CD1c-positive myeloid dendritic cell (primary cell): ENCODE measurements around the gene INPP5A.
"Not testable (repeated sequence)": the region's sequence is repeated elsewhere in the genome, so short reads cannot be mapped to it uniquely, and the experiment has no call there.

Experiments used
- DNase-seq: peaks from one replicate; pipeline ENCODE4 v3.0.0-alpha.2; 2016; ENCODE audit errors: extremely low spot score

Gene INPP5A

DNA sequence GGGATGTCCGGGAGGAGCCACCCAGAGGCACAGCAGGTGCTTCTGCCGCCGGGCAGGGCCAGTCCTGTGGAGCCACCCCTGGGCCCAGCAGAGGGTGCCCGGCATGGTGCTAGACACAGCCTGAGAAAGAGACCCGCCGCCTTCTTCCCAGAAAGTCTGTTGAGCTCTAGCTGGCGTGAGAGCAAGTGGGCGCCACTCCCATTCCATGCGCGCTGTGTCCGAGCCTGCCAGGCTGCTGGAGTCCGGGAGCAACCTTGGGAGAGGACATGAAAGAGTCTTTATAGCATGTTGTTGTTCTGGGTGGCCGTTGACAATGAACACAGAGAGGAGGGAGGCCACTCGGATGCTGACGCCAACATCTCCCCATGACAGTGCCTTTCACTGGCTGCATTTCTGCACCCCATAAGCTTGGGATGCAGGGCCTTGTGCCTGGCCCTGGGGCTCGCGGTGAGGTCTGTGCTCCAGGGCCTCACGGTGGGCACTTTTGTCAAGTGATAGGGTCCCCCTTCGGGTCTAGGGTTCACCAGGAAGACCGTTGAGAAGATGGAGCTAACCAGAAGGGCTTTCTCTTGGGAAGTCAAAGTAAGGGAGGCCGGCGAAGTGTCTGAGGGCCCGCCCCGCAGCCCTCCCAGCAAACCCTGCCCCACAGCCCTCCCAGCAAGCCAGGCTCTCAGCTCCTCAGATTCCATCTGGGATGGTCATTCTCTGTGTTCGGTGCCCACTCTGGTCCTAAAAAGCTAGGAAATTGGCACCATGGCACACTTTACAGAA, 201.1 kb downstream of the INPP5A start:
- no peak for DNase-seq

DNA sequence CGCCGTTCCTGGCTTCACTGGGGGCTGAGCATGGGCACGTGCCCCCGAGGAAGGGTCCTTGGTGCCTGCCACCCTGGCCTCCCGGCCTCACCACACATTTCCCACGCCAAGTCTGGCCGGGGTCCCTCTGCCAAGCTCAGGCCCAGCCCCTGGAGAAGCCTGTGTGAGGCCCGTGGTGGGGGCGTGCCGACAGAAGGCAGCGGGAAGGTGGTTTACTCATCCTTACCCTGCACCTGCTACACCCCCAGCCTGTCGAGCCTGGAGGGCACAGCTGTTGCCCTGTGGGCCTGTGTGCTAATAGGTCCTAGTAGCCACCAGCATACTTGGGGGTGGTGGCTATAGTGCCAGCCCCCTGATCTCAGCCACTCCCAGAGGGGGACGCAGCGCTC, 201.6 kb downstream of the INPP5A start:
- DNase-seq: no peak

DNA sequence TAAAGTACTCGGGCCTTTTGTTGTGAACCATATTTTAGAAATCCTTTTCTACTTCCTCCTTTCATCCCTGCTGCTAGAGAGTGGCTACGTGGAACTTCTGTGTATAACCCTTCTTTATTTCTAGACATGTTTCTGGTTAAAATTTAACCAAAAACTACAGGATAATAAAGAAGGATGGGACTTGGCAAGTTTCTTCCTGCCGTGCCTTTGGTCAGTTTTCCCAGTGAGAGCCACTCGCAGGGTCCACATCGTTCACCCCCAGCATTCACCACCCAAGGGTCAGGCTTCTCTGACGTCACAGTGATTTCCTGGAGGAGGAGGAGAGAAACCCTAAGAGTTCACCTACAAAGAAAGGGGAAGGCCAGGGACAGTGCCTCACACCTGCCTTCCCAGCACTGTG, 203.0 kb downstream of the INPP5A start:
- no peak for DNase-seq

DNA sequence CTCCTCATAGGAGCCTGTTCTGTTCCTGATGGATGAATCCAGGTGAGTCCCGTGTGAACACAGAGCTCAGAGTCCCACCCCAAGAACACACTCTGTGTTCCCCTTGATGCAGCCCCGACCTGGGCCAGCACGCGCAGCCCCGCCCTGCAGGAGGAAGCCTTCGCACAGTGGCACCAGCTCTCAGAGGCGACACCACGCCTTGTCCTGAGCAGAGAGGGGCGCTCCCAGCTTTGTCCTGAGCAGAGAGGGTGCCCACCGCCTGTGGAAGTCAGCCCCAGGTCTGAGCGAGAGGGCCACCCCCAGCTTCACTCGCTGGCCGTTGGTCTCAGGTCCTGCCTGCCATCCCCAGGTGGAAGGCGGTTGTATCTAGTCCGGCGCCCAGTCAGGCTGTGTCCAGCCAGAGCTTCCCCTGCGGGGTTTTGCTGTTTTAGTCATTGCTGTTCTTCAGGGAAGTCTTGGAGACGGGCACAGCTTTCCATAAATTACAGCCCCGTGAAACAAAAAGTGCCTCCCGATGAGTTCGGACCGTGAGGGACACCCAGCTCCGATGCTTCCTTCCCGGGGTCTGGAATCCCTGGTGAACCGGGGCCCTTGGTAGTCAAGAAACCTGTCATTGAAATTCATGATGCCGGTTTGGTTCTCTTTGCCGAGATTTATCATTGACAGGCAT, 204.7 kb downstream of the INPP5A start:
- no peak for DNase-seq

DNA sequence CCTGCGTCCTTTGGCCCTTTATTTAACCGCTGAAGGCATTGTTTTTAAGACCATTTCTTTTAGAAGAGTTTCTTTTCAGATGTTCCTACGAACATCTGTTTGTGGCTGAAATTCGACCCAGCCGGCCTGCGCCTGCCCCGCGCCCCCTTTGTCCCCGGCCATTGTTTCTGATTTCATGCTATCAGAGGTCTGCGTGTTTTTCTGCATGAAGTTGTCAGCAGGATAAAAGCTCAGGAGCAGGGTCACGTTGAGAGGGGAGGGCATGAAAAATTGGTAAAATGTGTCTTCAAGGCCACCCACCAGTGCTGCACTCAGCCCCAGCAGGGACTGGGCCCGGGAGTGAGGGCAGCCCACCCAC, 205.2 kb downstream of the INPP5A start:
- DNase-seq: no peak

DNA sequence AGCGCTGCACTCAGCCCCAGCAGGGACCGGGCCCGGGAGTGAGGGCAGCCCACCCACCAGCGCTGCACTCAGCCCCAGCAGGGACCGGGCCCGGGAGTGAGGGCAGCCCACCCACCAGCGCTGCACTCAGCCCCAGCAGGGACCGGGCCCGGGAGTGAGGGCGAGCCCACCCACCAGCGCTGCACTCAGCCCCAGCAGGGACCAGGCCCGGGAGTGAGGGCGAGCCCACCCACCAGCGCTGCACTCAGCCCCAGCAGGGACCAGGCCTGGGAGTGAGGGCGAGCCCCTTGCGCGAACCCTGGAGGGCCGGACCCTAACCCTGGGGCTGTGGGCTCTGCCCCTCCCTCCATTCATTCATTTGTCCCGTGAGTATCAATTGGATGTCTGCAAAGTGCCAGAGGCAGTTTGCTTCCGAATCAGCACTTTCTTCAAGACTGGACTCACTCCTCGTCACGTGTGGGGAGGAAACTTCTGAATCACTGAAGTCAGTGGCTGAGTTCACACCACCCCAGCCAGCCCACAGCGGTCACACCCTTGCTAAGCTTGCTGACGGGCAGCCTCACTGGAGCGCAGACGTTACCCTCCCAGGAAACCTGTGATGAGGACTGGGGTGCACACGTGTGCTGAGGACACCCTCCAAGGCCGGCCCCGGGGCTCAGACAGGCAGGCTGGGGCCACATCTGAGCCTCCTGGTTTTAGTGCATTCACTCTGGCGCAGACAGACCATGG, 205.8 kb downstream of the INPP5A start:
- not testable (repeated sequence) for DNase-seq

DNA sequence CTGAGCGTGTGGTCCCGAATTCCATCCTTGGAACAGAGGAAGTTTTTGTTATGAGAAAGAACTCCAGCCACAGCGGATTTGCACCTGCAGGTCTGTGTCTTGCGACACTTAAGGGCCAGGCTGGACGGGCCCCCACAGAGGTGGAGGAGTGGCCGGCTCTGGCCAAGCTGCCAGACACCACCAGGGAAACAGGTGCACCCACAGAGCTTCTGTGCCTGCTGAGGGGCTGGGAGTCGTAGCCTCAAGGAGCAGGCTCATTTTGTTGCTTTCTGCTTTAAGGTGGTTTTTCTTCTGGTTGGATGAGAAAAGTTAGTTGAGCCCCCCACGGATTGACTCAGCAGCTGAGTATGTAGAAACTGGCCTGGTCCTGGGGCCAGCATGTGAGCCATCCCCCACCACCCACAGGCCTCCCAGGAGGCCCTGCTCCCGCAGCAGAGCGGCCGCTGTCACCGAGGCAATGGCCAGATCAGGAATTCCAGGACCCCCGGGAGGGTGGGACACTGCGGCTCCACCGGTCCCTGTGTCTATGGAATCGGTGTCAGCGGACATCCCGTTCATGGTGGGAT, 206.4 kb downstream of the INPP5A start:
- DNase-seq: no peak

DNA sequence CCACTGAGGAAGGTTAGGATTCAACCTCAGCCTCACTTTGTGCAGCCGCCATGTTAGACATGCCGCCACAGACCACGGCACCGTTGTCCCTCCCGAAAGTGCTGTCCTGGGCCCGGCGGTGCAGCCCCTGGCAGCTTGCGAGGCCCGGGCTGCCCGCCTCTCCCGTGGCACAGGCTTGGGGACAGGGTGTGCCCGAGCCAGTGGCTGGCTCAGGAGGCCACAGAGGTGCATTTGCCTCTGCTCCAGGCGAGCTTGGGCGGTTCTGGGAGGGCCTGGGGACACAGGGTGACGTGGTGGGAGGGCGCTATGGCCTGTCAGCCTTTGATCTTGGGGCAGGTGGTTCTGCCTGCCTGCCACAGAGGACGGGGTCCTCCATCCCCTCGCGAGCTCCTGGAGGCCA, 207.3 kb downstream of the INPP5A start:
- no peak for DNase-seq

DNA sequence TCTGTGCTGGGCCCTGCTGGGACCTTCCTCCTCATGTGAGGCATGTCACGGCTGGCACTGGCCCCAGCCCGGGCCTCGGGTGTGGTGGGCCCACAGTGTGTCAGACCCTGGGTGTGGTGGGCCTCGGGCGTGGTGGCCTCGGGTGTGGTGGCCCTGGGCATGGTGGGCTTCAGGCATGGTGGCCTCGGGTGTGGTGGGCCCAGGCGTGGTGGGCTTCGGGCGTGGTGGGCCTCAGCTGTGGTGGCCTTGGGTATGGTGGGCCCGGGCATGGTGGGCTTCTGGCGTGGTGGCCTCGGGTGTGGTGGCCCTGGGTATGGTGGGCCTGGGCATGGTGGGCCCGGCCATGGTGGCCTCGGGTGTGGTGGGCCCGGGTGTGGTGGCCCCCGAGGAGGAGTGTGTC, 207.9 kb downstream of the INPP5A start:
- no peak for DNase-seq

DNA sequence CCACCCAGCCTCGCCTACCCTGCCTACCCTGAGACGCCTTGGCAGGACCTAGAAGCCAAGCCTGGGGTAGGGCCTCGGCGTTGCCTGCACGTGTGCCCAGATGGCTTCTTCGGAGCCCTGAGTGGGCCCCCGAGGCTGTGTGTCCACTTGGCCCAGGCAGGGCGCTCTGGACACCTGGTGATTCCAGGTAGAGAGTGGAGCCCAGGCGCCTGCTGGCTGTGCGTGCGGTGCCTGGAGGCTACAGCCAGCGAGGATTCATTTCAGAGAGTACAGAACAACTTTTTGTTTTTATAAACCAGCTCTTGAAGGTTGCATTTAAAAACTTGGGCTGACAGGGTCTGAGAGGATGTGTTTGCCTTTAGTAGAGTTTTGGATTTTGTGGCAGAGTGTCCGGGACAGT, 208.4 kb downstream of the INPP5A start:
- DNase-seq: no peak

DNA sequence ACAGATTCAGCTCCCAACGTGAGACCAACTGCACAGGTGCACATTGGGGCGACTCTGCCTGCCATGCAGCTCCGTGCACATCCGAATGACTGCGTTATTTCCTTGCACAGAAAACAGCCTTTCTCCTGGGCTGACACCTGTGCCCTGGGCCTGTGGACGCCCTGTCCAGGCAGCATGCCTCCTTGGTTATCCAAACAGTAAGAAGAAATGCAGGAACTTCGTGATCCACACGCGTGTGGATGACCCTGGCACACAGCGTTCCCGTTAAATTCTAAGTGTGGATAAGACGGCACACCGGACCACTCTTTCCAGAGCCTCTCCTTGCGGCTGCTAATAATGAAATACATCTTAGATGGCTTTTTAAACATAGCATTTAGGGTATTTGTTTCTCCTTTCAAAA, 208.8 kb downstream of the INPP5A start:
- DNase-seq: no peak

DNA sequence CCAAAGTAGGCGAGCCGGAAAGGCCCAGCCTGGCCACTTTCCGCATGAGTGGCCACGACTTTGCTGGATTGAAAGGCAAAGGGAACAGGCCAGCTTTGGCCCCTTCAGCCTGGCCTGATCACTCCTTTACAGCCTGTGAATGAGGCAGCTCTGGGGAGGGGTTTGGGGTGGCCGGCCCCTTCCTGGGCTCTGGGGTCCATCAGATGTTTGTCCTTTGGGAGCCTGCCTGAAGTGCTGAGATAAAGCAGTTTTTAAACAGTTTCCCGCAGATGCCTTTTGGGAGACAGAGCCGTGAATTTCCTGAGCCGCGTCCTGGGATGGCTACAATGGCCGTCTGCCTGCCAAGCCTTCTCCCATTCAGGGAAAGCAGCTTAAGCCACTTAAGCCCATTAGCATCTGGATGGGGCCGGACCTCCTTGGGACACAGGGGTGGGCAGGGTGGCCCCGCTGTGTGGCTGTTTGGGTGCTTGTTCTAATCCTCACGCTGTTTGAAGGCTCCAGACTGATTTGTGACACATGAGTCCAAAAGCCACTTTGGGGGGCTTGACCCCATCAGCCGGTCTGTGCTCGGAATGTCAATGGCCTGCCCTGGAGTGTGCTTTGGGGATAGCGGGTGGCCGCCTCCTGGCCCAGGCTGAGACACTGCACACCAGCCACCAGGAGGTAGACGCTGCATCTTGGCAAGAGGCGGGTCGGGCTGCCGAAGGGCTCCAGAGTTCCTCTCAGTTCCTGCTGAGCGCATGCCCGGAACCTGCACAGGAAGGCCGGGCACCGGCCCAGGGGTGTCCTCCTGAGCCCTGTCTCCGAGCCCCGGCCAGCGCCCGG, 209.4 kb downstream of the INPP5A start:
- no peak for DNase-seq

DNA sequence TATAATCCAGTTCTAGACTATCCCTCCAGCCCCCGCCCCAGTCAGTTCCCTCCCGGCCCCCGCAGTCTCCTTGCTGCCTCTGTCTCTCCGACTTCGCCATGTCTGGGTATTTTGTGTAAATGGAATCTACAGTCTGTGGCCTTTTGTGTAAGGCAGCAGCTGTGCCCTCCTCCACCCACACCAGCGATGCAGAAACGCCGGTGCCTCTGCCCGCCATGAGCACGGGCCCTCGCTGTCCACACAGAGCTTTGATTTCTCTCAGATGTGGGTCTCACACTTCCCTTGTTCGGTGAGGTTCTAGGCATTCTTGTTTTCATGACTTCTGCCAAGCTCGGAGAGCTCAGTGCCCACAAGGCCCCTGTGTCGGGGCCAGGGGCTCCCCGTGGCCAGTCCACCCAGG, 210.5 kb downstream of the INPP5A start:
- no peak for DNase-seq

DNA sequence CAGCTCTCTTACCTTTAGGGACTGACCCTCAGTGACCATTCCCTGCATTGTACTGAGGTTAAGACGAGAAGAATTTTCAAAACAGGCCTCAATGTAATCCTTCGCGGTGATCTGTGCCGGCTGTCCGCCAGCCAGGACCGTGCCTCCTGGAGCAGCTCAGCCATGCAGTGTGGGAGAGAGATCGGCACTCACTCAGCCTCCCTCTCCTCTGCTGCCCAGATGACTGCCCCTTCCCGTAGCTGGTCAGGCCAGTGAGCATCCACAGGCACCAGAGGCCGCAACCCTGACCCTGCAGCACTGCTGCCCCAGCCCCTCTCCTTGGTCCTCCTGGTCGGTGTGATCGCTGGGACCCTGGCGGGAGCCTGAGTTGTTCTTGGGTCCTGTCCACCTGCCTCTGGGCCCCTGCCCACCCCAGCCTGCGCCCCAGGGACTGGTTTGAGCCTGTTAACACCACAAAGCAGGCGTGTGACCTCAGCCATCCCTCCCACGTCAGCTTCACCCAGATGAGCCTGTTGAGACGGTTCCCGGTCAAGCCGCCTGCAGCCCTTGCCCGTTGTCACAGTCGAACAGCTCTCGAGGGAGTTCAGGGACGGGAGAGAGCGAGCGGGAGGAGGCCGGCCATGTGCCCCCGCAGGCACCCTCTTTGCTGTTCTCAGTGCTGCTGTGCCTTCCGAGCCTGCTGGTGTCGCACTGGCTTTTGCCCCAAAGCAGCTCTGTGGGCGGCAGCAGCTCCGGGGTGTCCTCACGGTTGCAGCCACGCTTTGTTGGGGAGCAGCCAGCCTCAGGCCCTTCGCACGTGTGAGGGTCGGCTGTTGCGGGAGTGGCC, 211.2 kb downstream of the INPP5A start:
- no peak for DNase-seq

DNA sequence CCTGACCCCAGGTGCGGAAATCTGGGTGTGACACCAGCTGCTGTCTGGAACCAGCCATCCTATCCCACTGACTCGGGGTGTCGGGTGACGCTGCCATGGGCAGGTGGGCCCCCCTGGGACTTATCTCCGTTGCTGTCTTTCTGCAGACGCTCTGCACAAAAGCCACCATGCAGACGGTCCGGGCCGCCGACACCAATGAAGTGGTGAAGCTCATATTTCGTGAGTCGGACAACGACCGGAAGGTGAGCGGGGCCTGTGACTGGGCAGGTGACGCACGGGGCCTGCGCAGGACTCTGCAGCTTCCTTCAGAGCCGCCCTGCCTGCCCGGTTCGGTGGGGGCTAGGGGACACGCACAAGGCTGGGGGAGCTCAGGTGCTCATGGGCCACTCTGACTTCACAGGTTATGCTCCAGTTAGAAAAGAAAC, 211.8 kb downstream of the INPP5A start:
- DNase-seq: no peak

DNA sequence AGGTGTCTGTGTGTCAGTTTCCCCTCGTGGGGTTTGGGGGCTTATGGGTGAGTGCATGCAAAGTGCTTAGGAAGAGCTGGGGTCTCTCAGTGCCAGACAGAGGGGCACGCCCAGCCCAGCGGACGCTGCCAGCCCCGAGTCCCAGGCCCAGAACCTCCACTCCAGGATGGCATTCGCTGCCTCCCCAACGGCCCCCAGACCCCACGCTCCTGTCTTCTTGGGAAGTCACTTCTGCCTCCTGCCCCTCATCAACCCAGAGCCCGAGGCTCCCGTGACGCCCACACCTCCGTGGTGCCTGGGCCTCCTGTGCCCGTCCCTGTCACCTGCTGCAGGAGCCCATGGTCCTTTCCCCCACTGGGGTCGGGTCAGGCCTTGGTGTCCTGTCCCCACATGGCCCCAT, 213.3 kb downstream of the INPP5A start:
- no peak for DNase-seq

DNA sequence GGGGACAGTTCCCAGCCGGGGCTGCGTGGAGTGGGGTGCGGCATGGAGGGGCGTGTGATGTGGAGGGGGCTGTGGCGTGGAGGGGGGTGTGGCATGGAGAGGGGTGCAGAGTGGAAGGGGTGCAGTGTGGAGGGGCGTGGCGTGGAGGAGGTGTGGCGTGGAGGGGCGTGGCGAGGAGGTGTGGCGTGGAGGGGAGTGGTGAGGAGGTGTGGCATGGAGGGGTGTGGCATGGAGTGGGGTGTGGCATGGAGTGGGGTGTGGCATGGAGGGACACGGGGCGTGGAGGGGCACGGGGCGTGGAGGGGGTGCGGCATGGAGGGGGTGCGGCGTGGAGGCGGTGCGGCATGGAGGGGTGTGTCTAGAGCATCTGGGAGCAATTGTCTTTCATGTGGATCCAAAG, 214.8 kb downstream of the INPP5A start:
- no peak for DNase-seq

DNA sequence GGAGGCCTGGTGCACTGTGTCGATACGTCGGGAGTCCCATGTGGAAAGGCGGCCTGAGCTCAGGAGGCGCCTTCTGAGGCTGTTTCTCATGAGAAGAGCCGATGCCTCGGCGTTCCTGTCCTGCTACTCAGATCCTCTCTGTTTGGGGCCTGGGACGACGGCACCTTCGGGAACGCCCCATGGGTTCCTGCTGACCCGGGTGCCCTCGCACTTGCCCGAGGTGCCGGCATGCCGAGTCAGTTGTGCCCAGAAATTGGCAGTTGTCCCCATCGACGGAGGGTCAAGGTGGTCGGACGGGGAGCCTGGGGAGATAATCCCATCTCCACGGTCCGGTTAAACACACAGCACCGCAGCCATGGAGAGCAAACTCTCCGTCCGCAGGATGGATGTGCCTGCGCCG, 215.4 kb downstream of the INPP5A start:
- DNase-seq: no peak

DNA sequence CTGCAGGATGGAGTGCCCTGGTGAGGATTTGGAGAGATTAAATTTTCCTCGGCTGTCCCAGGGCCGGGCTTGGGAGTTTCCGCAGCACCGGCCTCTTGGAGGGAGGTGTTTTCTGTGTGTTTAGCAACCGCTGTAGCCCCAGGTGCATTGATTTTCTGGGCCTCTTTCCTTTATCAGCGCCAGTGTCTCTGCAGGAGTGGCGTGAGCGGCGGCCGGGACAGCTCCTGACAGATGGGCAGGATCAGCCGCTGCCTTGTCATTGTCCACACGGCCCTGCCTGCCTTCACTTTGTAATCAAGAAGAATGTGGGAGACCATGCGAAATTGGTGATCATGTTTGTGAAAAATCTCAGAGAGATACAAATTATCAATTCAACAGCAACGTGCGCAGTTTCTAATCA, 216.0 kb downstream of the INPP5A start:
- no peak for DNase-seq

DNA sequence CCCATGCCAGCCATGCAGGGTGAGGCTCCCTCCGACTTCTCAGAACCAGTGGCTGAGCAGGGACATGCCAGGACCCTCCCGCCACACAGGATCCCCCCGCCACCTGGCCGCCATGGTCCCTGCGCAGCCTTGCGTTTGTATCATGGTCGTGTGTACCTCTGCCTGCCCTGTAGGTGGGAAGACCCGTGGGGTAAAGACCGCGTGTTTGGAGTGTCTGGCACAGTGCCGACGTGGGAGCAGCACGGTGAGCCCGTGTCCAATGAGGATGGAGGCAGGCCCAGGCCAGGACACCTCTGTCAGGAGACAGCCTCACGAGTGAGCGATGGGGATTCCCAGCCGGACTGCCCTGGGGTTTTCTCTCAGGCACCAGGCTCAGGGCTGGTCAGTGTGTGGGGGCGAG, 216.5 kb downstream of the INPP5A start:
- DNase-seq: no peak

DNA sequence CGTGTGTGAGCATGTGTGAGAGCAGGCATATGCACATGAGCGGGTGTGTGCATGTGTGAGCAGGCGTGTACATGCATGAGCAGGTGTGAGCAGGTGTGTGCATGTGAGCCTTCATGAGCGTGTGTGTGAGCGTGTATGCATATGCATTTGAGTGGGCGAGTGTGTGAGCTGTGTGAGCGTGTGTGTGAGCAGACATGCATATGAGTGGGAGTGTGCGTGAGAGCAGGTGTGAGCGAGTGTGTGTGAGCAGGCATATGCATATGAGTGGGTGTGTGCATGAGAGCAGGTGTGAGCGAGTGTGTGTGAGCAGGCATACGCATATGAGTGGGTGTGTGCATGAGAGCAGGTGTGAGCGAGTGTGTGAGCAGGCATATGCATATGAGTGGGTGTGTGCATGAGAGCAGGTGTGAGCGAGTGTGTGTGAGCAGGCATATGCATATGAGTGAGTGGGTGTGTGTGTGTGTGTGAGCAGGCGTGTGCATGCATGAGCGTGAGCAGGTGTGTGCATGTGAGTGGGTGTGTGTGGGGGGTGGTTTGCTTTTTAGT, 217.7 kb downstream of the INPP5A start:
- no peak for DNase-seq
